Measurements from ENCODE around the gene ATG9B.
A peak's percentile ranks its signal among the peaks of the same experiment; 100 is the strongest.
"Not testable (repeated sequence)": the region's sequence is repeated elsewhere in the genome, so short reads cannot be mapped to it uniquely, and the experiment has no call there.

Gene ATG9B

GRCh38 chr7:151035902-151036301 is 11.6 kb upstream of the ATG9B start:
- DNase-seq = no peak

- peak; percentile 84 for DNase-seq
These were observed 10.9 kb upstream of the ATG9B start for GRCh38 chr7:151035026-151035717.

- DNase-seq = no peak
These were observed 10.2 kb upstream of the ATG9B start for GRCh38 chr7:151034312-151035025.

GRCh38 chr7:151033864-151034249 is 9.6 kb upstream of the ATG9B start:
- DNase-seq = no peak

- DNase-seq = peak; percentile 74
These were observed 8.9 kb upstream of the ATG9B start for GRCh38 chr7:151032936-151033863.

GRCh38 chr7:151031011-151031410 is 6.7 kb upstream of the ATG9B start:
- no peak for DNase-seq

GRCh38 chr7:151028948-151029501 is 4.7 kb upstream of the ATG9B start:
- no peak for DNase-seq

- DNase-seq = peak; percentile 99
These were observed 4.0 kb upstream of the ATG9B start, which contains the start of gene ABCB8 for GRCh38 chr7:151028131-151028947. ABCB8 (plus strand) TSS chr7:151028450; CDS start chr7:151028516, 66 bp downstream.

- not testable (repeated sequence) for DNase-seq
These were observed 3.4 kb upstream of the ATG9B start for GRCh38 chr7:151027728-151028130.

- DNase-seq = not testable (repeated sequence)
These were observed 2.8 kb upstream of the ATG9B start for GRCh38 chr7:151026771-151027727.

- DNase-seq = no peak
These were observed 1.8 kb upstream of the ATG9B start for GRCh38 chr7:151025924-151026671.

- DNase-seq = no peak
These were observed 1.1 kb downstream of the ATG9B start for GRCh38 chr7:151023232-151023631.

GRCh38 chr7:151020231-151020630 is 4.1 kb downstream of the ATG9B start:
- DNase-seq = no peak

- DNase-seq = no peak
These were observed 5.2 kb downstream of the ATG9B start for GRCh38 chr7:151019130-151019447.

GRCh38 chr7:151018421-151019129 is 5.7 kb downstream of the ATG9B start:
- DNase-seq = no peak

GRCh38 chr7:151017953-151018420 is 6.3 kb downstream of the ATG9B start:
- DNase-seq = peak; percentile 43

GRCh38 chr7:151017370-151017952 is 6.8 kb downstream of the ATG9B start:
- DNase-seq = no peak

GRCh38 chr7:151016942-151017341 is 7.4 kb downstream of the ATG9B start:
- no peak for DNase-seq

GRCh38 chr7:151016505-151016904 is 7.8 kb downstream of the ATG9B start:
- DNase-seq = no peak
